ENCODE data around the gene GFI1. TPM values are rescaled to one million over a fixed set of nuclear protein-coding genes. Genes with fewer than 3 reads are reported as not detected.

GFI1 gene
- total and polyA plus RNA-seq, 2 of the 13 experiments (the other 11 are each of a cell fraction or from before 2014, with no cell fraction given) = 10.3 to 10.5 TPM

GRCh38 chr1:92470216-92470615 lies 16.5 kb downstream of the GFI1 start:
- H3K79me2 ChIP-seq (ENCODE audit: insufficient read depth, low read length) = no peaks in the 10 kb centered on the region
- in situ Hi-C loops (cut with HindIII; ENCODE audit: extremely low pct_ligation_motif_present, low pct_unique_long_range_greater_than_20kb) = no loop called here
- no peak overlapping the region for H2AFZ ChIP-seq (ENCODE audit: low read length)
- no peak overlapping the region for H3K4me3 ChIP-seq (replicated peaks in 1 of 3; ENCODE audit: insufficient read depth in 1 of 3, low read depth in 2 of 3, low read length in 3 of 3)
- no peak overlapping the region for H3K27ac ChIP-seq (ENCODE audit: extremely low read length, insufficient read depth, low read length)
- DNase-seq (ENCODE audit: low spot score) (no peak), FAIRE-seq (no peak), ATAC-seq (no peak)
- no peak for TF ChIP-seq SP1 (IDR thresholded peaks at IDR 0.05)
- TF ChIP-seq SP1 (CRISPR knock-in tag; IDR thresholded peaks at IDR 0.05) = no peak
- TF ChIP-seq ZNF788 (CRISPR knock-in tag; IDR thresholded peaks at IDR 0.05; ENCODE audit: borderline replicate concordance) = no peak
- no peak for TF ChIP-seq MEF2D (CRISPR knock-in tag; IDR thresholded peaks at IDR 0.05)
- no peak for TF ChIP-seq ZNF260 (CRISPR knock-in tag; IDR thresholded peaks at IDR 0.05; ENCODE audit: borderline replicate concordance, low read depth)
- no peak for TF ChIP-seq ZNF501 (CRISPR knock-in tag; IDR thresholded peaks at IDR 0.05)
- peaks cover 0 to 4% of the 10 kb centered on the region in 2 experiments; a peak in 2 of 5 replicates for H3K36me3 ChIP-seq (replicated peaks in 1 of 2; ENCODE audit: control insufficient read depth in 1 of 2, insufficient read depth in 2 of 2, low read length in 2 of 2)
- no peaks in the 10 kb centered on the region for H3K9me3 ChIP-seq (ENCODE audit: low read length)
- no peak overlapping the region for H3K4me2 ChIP-seq (ENCODE audit: low read depth, low read length)
- ChIA-PET CTCF (ENCODE audit: low intra/inter-chr PET ratio, low total read pairs) (no interaction called here), POLR2A (no interaction called here)
- intact Hi-C loops (cut with micrococcal nuclease; ENCODE audit: unreplicated experiment) = no loop called here
- BruUV-seq (replicated peaks) = no TSS peak
- no peak overlapping the region for H3K9ac ChIP-seq (ENCODE audit: insufficient read depth, low read depth, low read length)
- H3K4me1 ChIP-seq (ENCODE audit: insufficient read depth, low read length) = no peaks in the 10 kb centered on the region
- no peaks in the 10 kb centered on the region for H3K27me3 ChIP-seq (ENCODE audit: control insufficient read depth in 1 of 2, insufficient read depth in 2 of 2, low read length in 2 of 2)
- H4K20me1 ChIP-seq (ENCODE audit: insufficient read depth, low read length) = no peaks in the 10 kb centered on the region
- 86% methylated on average over 1 of the region's 1 CpG for WGBS (ENCODE audit: low lambda C conversion rate)

GRCh38 chr1:92466683-92467352 lies 19.9 kb downstream of the GFI1 start:
- Histone ChIP-seq H3K27me3 (ENCODE audit: control insufficient read depth in 1 of 2, insufficient read depth in 2 of 2, low read length in 2 of 2) (no peaks in the 10 kb centered on the region; a peak in 1 of 5 replicates), H3K79me2 (ENCODE audit: insufficient read depth, low read length) (no peaks in the 10 kb centered on the region), H3K36me3 (replicated peaks in 1 of 2; ENCODE audit: control insufficient read depth in 1 of 2, insufficient read depth in 2 of 2, low read length in 2 of 2) (no peaks in the 10 kb centered on the region), H3K9ac (ENCODE audit: insufficient read depth, low read depth, low read length) (no peak overlapping the region), H3K27ac (ENCODE audit: extremely low read length, insufficient read depth, low read length) (no peak overlapping the region), H3K4me1 (ENCODE audit: insufficient read depth, low read length) (no peaks in the 10 kb centered on the region), H3K4me2 (ENCODE audit: low read depth, low read length) (no peak overlapping the region), H4K20me1 (ENCODE audit: insufficient read depth, low read length) (no peaks in the 10 kb centered on the region), H3K4me3 (replicated peaks in 1 of 3; ENCODE audit: insufficient read depth in 1 of 3, low read depth in 2 of 3, low read length in 3 of 3) (no peak overlapping the region), H3K9me3 (ENCODE audit: low read length) (no peaks in the 10 kb centered on the region), H2AFZ (ENCODE audit: low read length) (no peak overlapping the region)
- BruUV-seq (replicated peaks) = no TSS peak
- intact Hi-C loops (cut with micrococcal nuclease; ENCODE audit: unreplicated experiment) = no loop called here
- POLR2A ChIA-PET = no interaction called here
- no peak for ATAC-seq
- CTCF ChIA-PET (ENCODE audit: low intra/inter-chr PET ratio, low total read pairs) = no interaction called here
- no peak for FAIRE-seq
- WGBS (ENCODE audit: low lambda C conversion rate) = 96% methylated on average over 1 of the region's 1 CpG
- in situ Hi-C loops (cut with HindIII; ENCODE audit: extremely low pct_ligation_motif_present, low pct_unique_long_range_greater_than_20kb) = no loop called here
- DNase-seq (ENCODE audit: low spot score) = no peak
- TF ChIP-seq PREB (CRISPR knock-in tag; IDR thresholded peaks at IDR 0.05) (no peak), GPBP1L1 (CRISPR knock-in tag; IDR thresholded peaks at IDR 0.05) (no peak), ZBTB44 (CRISPR knock-in tag; IDR thresholded peaks at IDR 0.05) (no peak), KDM1A (CRISPR knock-in tag; IDR thresholded peaks at IDR 0.05) (no peak), HOXA9 (CRISPR knock-in tag; IDR thresholded peaks at IDR 0.05; ENCODE audit: borderline replicate concordance) (no peak), PTBP1 (IDR thresholded peaks at IDR 0.05; ENCODE audit: low read depth, low read length, poor library complexity, severe bottlenecking) (no peak), ZNF878 (CRISPR knock-in tag; IDR thresholded peaks at IDR 0.05) (no peak), CBX5 (CRISPR knock-in tag; IDR thresholded peaks at IDR 0.05; ENCODE audit: borderline replicate concordance) (no peak), RARG (CRISPR knock-in tag; IDR thresholded peaks at IDR 0.05; ENCODE audit: low read depth) (no peak), KLF15 (CRISPR knock-in tag; IDR thresholded peaks at IDR 0.05; ENCODE audit: borderline replicate concordance) (no peak)

Data from HepG2 (cell line).